Measurements from ENCODE around the gene MEGF10. TPM values are rescaled to one million over a fixed set of nuclear protein-coding genes. Genes with fewer than 3 reads are reported as not detected.
"Not testable (repeated sequence)": the region's sequence is repeated elsewhere in the genome, so short reads cannot be mapped to it uniquely, and the experiment has no call there.

MEGF10 gene
- total RNA-seq, 1 experiment from 2014 or later = 1.1 TPM

- DNase-seq (ENCODE audit: low read depth) = no peak
Measured at GRCh38 chr5:127297348-127298035, 6.9 kb downstream of the MEGF10 start.

- DNase-seq (ENCODE audit: low read depth) = no peak
Measured at GRCh38 chr5:127298036-127298429, 7.4 kb downstream of the MEGF10 start.

DNA sequence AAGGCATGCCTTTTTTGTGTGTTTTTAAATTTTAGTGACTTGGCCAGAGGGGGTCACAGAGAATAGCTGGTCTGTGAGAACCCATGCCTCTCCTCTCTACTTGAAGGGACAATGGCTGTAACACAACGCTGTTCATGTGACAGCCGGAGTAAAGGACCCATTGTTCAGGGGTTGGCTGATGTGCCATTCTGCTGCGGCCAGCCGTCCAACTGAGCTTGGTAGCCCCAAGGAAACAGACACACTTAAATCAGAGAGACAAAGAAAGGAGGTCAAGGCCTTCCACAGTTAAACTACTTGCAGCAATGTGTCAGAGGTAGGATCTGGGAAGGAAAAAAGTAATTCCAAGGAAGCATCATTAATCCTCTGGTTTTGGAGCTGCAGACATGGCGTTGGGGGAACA is 8.1 kb downstream of the MEGF10 start:
- no peak for DNase-seq (ENCODE audit: low read depth)

GRCh38 chr5:127299678-127300077 is 9.1 kb downstream of the MEGF10 start:
- no peak for DNase-seq (ENCODE audit: low read depth)

DNA sequence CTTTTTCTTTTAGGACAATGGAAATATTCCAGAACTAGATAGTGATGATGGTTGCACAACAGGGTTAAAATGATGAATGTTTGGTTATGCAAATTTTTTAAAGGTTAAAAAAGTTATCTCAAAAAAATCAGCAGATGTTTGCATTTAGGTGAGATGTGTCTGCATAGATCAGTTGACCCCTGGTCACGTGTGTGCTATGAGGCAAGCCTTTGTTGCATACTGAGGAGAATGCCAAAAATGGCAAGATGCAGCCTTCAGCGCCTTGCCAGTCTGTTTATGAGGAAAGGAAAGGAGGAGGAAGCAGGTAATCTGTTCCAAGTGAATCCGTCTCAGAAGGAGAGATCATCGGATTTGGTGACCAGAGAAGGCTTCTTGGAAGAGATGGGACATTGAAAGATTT is 11.9 kb downstream of the MEGF10 start:
- DNase-seq (ENCODE audit: low read depth) = no peak

GRCh38 chr5:127303404-127303803 is 12.8 kb downstream of the MEGF10 start:
- DNase-seq (ENCODE audit: low read depth) = no peak

- DNase-seq (ENCODE audit: low read depth) = no peak
Measured at GRCh38 chr5:127305493-127305892, 14.9 kb downstream of the MEGF10 start.

DNA sequence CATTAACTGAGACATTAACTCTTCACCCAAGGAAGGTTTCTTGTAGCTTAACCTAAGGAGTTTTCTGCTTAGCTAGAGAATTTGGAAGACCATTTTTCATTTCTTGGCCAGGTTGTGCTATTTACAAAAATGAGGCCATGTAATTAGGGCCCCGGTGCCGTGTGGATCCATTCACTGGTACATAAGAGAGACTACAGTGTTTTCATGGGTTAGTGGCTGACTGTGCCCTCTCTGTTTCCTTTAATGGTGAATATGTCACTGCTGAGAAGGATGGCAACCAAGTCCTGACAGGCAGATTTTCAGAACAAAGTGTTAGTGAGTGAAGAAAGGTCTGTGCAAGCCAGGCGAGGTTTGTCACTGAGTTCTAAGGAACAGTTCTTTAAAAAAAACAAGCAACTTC is 15.4 kb downstream of the MEGF10 start:
- DNase-seq (ENCODE audit: low read depth) = no peak

GRCh38 chr5:127306647-127307046 is 16.1 kb downstream of the MEGF10 start:
- DNase-seq (ENCODE audit: low read depth) = no peak

DNA sequence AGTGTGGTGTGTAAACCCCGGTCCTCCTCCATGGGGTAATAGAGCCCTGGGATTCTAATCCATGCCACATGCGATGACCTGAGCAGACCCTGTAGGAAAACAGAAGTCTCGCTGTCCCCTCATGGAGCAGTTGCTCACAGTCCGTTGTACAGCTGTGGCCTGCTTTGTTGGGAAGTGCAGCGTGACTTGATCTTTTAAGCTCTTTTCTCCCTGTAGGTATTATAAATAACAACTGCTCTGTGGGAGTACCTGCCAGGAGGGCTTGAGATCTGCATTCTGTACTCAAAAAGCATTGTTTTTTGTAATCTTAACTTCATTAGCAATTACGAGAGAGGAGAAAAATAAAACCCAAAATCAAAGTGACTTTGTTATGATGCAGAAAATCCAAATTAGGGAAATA is 17.3 kb downstream of the MEGF10 start:
- DNase-seq (ENCODE audit: low read depth) = no peak

DNA sequence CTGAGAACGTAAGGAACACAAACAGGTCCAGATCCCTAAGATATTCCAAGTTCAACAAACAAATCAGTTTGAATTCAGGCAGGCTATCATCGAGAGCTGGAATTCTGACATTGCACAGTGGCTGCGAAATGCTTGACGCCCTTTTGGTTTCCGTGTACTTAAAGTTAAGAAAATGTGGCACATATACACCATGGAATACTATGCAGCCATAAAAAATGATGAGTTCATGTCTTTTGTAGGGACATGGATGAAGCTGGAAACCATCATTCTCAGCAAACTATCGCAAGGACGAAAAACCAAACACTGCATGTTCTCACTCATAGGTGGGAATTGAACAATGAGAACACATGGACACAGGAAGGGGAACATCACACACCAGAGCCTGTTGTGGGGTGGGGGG is 17.7 kb downstream of the MEGF10 start:
- not testable (repeated sequence) for DNase-seq (ENCODE audit: low read depth)

- no peak for DNase-seq (ENCODE audit: low read depth)
Measured at GRCh38 chr5:127308945-127309344, 18.3 kb downstream of the MEGF10 start.

DNA sequence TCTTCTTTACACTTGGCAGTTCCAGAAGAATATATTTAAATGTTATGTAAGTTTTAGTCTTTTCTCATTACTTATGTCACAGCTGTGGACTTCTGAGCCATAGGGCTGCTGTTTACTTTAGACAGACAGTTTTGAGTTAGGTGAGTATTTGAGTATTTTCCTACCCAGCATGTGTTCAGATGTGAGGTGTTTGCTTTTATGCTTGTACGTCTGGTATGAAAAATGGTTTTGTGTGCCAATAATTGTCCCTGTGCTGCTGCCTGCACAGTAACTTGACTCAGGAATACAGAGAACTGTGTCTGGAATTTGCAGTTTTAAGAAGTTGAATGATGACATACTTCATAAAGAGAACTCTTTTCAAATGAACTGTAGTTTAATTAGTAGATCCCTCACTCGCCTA is 20.8 kb downstream of the MEGF10 start:
- DNase-seq (ENCODE audit: low read depth) = no peak

DNA sequence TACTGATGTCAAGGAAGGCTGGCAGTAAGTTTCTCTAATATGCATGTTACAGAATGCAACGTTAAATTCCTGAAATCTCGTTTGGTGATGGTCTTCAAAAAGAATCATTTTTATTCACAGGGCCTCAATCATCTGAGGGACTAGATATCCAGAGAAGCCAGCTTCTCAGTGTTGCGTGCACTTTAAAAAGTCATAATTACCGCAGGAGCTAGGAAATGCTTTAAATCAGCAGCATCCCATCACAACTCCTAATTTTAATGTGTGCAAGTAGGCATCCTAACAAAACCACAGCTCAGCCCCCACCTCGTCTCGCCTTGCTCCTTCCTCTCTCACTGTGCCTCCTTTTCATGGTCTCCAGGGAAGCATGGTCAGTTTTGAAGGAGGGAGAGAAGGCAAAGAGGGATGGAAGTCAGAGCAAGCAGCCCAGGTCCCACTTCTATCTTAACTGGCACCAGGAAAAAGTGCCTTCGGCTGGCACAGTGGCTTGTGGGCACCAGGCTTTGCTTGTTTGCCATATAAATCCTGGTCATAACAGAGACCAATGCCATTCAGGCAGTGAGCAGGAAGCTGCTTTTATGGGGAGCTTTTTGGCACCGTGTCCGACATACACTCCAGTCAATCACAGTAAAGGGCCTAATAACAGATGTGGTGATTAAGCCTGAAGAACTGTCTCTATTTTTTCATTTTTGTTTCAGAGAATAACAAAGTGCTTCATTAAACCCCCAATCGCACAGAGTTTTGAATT is 21.4 kb downstream of the MEGF10 start:
- no peak for DNase-seq (ENCODE audit: low read depth)

GRCh38 chr5:127313379-127313778 is 22.8 kb downstream of the MEGF10 start:
- DNase-seq (ENCODE audit: low read depth) = no peak

- DNase-seq (ENCODE audit: low read depth) = peak; percentile 64
Measured at GRCh38 chr5:127313847-127314473, 23.4 kb downstream of the MEGF10 start.

DNA sequence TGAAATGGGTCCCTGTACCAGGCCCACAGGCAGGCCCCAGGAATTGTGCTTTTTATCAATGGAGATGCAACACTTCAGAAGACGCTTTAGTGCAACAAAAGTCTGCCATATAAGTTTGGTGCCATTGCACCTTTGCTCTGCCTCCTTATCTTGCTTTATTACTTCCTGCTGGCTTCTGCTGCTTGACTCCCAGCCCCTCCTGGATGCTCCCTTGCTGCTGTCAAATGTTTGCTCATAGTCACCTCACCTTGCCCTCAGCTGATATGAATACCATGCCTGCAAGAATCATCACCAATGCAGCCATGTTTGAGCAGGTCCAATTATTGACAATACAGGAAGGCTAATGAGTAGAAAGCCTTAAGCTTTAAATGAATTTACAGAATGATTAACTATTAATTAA is 25.4 kb downstream of the MEGF10 start:
- DNase-seq (ENCODE audit: low read depth) = no peak

- DNase-seq (ENCODE audit: low read depth) = not testable (repeated sequence)
Measured at GRCh38 chr5:127317385-127317784, 26.8 kb downstream of the MEGF10 start.

DNA sequence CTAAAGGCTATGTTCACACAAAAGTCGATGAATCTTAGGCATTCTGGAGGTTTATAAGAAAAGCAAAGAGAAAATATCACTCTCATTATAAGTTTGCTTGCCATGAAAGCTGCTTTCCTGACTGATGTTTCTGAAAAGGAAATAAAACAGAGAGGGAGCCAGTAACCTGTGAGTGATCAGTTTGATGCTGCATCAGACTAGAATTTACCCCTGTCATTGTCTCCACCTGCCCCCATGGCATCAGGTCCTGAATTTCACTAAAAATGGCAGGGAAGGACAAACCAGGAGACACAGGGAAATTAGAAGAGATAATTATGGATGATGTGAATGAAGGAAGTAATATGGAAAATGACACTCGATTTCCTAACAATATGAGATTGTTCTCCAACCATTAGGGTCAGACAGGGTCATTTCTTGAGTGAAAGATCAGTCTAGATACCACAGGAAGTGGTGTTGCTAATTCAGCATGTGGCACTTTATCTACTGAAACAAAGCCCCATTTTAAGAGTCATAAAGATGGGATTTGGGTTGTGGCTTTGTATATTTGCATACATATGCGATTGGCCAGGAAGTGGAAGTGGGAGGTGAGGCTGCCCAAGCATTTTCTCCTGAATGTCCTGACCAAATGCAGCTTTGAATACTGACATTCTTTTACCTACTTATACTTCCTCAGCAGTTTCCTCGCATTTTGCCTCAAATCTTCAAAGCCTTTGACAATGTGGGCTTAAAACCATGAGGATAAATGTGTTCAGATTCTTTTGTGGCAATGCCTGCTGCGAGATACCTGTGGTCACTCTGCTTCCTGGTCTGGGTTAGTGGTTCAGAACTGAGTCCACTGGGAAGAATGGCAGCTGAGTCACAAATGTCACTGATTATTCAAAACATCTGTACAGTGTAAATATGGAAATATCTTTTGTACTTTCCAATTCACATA is 29.7 kb downstream of the MEGF10 start:
- DNase-seq (ENCODE audit: low read depth) = peak; percentile 89

DNA sequence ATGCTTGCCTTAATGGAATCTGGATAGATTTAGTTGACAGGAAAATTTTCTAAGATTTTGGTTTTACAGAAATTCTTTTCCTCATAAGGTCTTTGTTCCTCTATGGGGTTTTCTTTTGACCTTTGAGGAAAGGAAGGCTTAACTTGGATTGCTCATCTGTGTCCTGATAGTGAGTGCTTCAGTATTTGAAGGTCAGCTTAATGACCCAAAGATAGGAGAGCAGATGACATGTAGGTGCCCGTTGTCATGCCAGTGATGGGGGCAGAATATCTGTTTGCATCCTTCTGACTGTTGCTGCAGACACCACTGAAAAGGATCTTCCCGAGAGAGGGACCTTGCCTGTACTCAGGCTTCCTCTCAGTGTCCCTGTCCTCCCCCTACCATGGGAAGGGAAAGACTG is 30.9 kb downstream of the MEGF10 start:
- no peak for DNase-seq (ENCODE audit: low read depth)

DNA sequence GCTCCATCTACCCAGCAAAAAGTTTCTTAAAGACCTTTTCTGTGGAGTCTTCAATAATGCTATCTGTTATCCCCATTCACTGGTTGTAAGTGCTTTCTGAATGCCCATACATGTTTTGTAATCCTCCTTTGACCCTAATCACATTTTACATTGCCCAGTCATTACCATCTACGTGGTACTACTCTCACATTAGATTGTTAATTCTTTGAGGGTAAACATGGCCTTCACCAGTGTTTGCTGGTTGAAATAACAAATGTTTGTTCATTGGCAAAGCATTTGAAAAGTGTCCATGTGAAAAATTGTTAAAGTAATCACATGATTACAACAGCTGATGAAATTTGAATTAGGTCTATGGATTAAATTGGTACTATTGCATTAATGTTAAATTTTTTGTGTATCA is 31.8 kb downstream of the MEGF10 start:
- DNase-seq (ENCODE audit: low read depth) = no peak

DNA sequence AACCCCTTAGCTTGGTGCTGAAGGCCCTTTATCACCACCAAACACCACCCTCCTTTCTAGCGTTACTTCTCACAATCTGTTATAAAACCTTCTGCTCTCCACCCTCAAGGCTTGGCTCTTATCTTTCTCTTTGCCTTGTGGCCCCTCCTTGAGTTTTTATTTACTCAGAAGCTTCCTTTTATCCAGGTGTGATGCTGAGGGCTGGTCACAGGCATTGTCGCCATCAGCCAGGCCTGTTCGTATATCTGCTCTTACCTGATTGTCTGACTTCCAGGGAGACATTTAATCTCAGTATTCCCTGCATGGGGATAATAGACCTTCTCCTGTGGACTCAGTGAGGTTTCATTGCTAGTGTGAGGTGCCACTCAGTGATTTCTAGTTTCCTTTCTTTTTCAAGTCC is 34.2 kb downstream of the MEGF10 start:
- no peak for DNase-seq (ENCODE audit: low read depth)

All from HT1080 (cell line).